ENCODE measurements around the gene MINDY4.

- TF ChIP-seq EZH2 (IDR thresholded peaks at IDR 0.05; ENCODE audit: borderline replicate concordance, control insufficient read depth, low read depth, low read length) (no peak), RAD21 (IDR thresholded peaks at IDR 0.05; ENCODE audit: insufficient read depth, low read depth, low read length) (no peak), MAX (IDR thresholded peaks at IDR 0.05; ENCODE audit: low read depth, low read length) (no peak), CTCF (IDR thresholded peaks at IDR 0.05 in 2 of 3, conservative IDR thresholded peaks at IDR 0.05 in 1 of 3; ENCODE audit: control insufficient read depth in 2 of 3, extremely low read depth in 1 of 3, insufficient read depth in 1 of 3, low read depth in 3 of 3, low read length in 3 of 3) (no peak), ATF2 (IDR thresholded peaks at IDR 0.05; ENCODE audit: low read length) (no peak), E2F8 (IDR thresholded peaks at IDR 0.05; ENCODE audit: low read depth, partially characterized antibody) (no peak), BACH1 (IDR thresholded peaks at IDR 0.05; ENCODE audit: borderline replicate concordance) (no peak), USF2 (IDR thresholded peaks at IDR 0.05; ENCODE audit: borderline replicate concordance, low read depth, low read length) (no peak)
These were observed 19.4 kb upstream of the MINDY4 start, which contains the start of gene INMT for GRCh38 chr7:30751696-30752273.
